HepG2 (cell line): Measurements from ENCODE around the gene PPM1K. TPM values are rescaled to one million over a fixed set of nuclear protein-coding genes. Genes with fewer than 3 reads are reported as not detected.

Experiments
- ELF1 ChIP-seq: sonication (generic); formaldehyde crosslinking; IDR thresholded peaks from 2 replicates; pipeline ENCODE4 v1.4.0; 2020; ENCODE audit warnings: missing genetic modification reagents
- GATAD2A ChIP-seq: IDR thresholded peaks from 2 replicates; pipeline ENCODE4 v1.6.1; 2016
- HDAC2 ChIP-seq: sonication (generic); formaldehyde crosslinking; IDR thresholded peaks from 2 replicates; pipeline ENCODE4 v1.4.0; 2020; ENCODE audit warnings: missing genetic modification reagents
- MED13 ChIP-seq: sonication (generic); formaldehyde crosslinking; IDR thresholded peaks from 2 replicates; pipeline ENCODE4 v1.5.0; 2020; ENCODE audit warnings: missing genetic modification reagents
- MTF2 ChIP-seq: sonication (generic); formaldehyde crosslinking; IDR thresholded peaks from 2 replicates; pipeline ENCODE4 v1.5.0; 2020; ENCODE audit warnings: missing genetic modification reagents, borderline replicate concordance
- MZF1 ChIP-seq: sonication (generic); formaldehyde crosslinking; IDR thresholded peaks from 2 replicates; pipeline ENCODE4 v1.8.1; 2023; ENCODE audit warnings: mild to moderate bottlenecking, missing genetic modification reagents, borderline replicate concordance
- NONO ChIP-seq, 2 experiments: fragments of 450-650 bp in 1 of 2; sonication (generic) in 1 of 2; formaldehyde crosslinking in 1 of 2; IDR thresholded peaks in 1 of 2; conservative IDR thresholded peaks in 1 of 2; 2 replicates each; pipeline versions ENCODE4 v1.6.1 to v1.8.0; 2017 to 2022; ENCODE audit warnings: mild to moderate bottlenecking in 1 of 2, missing genetic modification reagents in 1 of 2, moderate library complexity in 1 of 2
- PHF20 ChIP-seq: sonication (generic); formaldehyde crosslinking; IDR thresholded peaks from 2 replicates; pipeline ENCODE4 v1.5.0; 2020; ENCODE audit warnings: mild to moderate bottlenecking, missing genetic modification reagents
- SMAD9 ChIP-seq: sonication (generic); formaldehyde crosslinking; IDR thresholded peaks from 2 replicates; pipeline ENCODE4 v1.5.1; 2020; ENCODE audit warnings: mild to moderate bottlenecking, missing genetic modification reagents
- TFAP4 ChIP-seq: sonication (generic); IDR thresholded peaks from 2 replicates; pipeline ENCODE4 v1.6.1; 2016; ENCODE audit warnings: low read depth, borderline replicate concordance
- UBTF ChIP-seq: sonication (generic); formaldehyde crosslinking; IDR thresholded peaks from 2 replicates; pipeline ENCODE4 v1.4.0; 2020; ENCODE audit warnings: mild to moderate bottlenecking, missing genetic modification reagents
- YY1 ChIP-seq: IDR thresholded peaks from 2 replicates; pipeline ENCODE4 v1.6.1; 2011; ENCODE audit warnings: low read length, low read depth, moderate library complexity, mild to moderate bottlenecking; ENCODE audit not compliant: insufficient read depth, insufficient replicate concordance
- ZHX1 ChIP-seq: sonication (generic); formaldehyde crosslinking; IDR thresholded peaks from 2 replicates; pipeline ENCODE4 v1.8.1; 2022; ENCODE audit warnings: low read depth, mild to moderate bottlenecking, missing genetic modification reagents
- ZNF362 ChIP-seq: sonication (generic); formaldehyde crosslinking; IDR thresholded peaks from 2 replicates; pipeline ENCODE4 v1.4.0; 2020; ENCODE audit warnings: missing genetic modification reagents, mild to moderate bottlenecking, borderline replicate concordance
- ZNF746 ChIP-seq: sonication (generic); formaldehyde crosslinking; IDR thresholded peaks from 2 replicates; pipeline ENCODE4 v1.8.0; 2022; ENCODE audit warnings: mild to moderate bottlenecking, missing genetic modification reagents
- ZSCAN31 ChIP-seq: sonication (generic); formaldehyde crosslinking; IDR thresholded peaks from 2 replicates; pipeline ENCODE4 v1.5.0; 2020; ENCODE audit warnings: low read depth, mild to moderate bottlenecking, missing genetic modification reagents
- polyA plus RNA-seq, 8 experiments: library from polyadenylated mRNA; depleted of rRNA in 3 of 8; stranded (reverse) in 7 of 8; unstranded in 1 of 8; fragments of >200 nt; fragmentation: Illumina TruSeq in 4 of 8; extraction: Trizol in 4 of 8; gene quantifications; 2 replicates each; pipeline versions ENCODE4 v1.2.1 to v1.2.3, GENCODE V29; 2011 to 2016; ENCODE audit warnings: low read depth in 4 of 8, missing spikeins in 1 of 8, mixed read lengths in 1 of 8; ENCODE audit not compliant: insufficient read depth in 1 of 8
- total RNA-seq, 5 experiments: library from RNA; depleted of rRNA; stranded (reverse); fragments of >200 nt; fragmentation: Illumina TruSeq; extraction: Trizol; gene quantifications; 2 replicates each; pipeline ENCODE4 v1.2.3, GENCODE V29; 2016; ENCODE audit warnings: low read depth in 1 of 5

PPM1K gene
- total and polyA plus RNA-seq, 2 of the 13 experiments (the other 11 are each of a cell fraction or from before 2014, with no cell fraction given), result 11.9 to 17.8 TPM

GRCh38 chr4:88284439-88285234 lies at the start of gene PPM1K (continued):
- TF ChIP-seq UBTF (CRISPR knock-in tag), result peak; percentile 34; the same call in 1 of the 2 replicates
- 0 out of 2 replicates have a peak, but pooled peaks have one; percentile 14 for TF ChIP-seq ZNF362
- TF ChIP-seq TFAP4, result peak; percentile 94
- 0 out of 2 replicates have a peak, but pooled peaks have one; percentile 41 for TF ChIP-seq MZF1 (CRISPR knock-in tag)
- TF ChIP-seq YY1, result no peak
- TF ChIP-seq ZHX1 (CRISPR knock-in tag), result 0 out of 2 replicates have a peak, but pooled peaks have one; percentile 38
- peak; percentile 51 for TF ChIP-seq GATAD2A (CRISPR knock-in tag)
- TF ChIP-seq MED13 (CRISPR knock-in tag), result 0 out of 2 replicates have a peak, but pooled peaks have one; percentile 38
- peak; percentile 23; the same call in 1 of the 2 replicates for TF ChIP-seq ELF1 (CRISPR knock-in tag)
- no peak for TF ChIP-seq MTF2 (CRISPR knock-in tag)
- no peak for TF ChIP-seq SMAD9 (CRISPR knock-in tag)
- TF ChIP-seq ZSCAN31 (CRISPR knock-in tag), result peak; percentile 64; the same call in 1 of the 2 replicates
- TF ChIP-seq ZNF746, result 0 out of 2 replicates have a peak, but pooled peaks have one; percentile 28
- TF ChIP-seq PHF20 (CRISPR knock-in tag), result peak; percentile 44; the same call in 1 of the 2 replicates
- TF ChIP-seq NONO (IDR thresholded peaks at IDR 0.05), result no peak
- peak; percentile 79 for TF ChIP-seq NONO (CRISPR knock-in tag; conservative IDR thresholded peaks at IDR 0.05)
- TF ChIP-seq HDAC2 (CRISPR knock-in tag), result no peak
